Psoas muscle (tissue), 8 donors: ENCODE data around the gene FAIM2. TPM values are rescaled to one million over a fixed set of nuclear protein-coding genes. Genes with fewer than 3 reads are reported as not detected.
"Not testable (repeated sequence)": the region's sequence is repeated elsewhere in the genome, so short reads cannot be mapped to it uniquely, and the experiment has no call there.

ENCODE experiments used
- ATAC-seq, 4 donors: fragments of 200-7000 bp; cut with Tn5 transposase; one replicate each; pipeline ENCODE4 v1.9.1; 2020; ENCODE audit warnings: moderate library complexity in 3 of 4, mild to moderate bottlenecking in 2 of 4
- DNase-seq, 2 donors: peaks; one replicate each; pipeline ENCODE4 v3.0.0-alpha.2; 2020
- H3K27ac ChIP-seq: fragments of 200-600 bp; one replicate; pipeline ENCODE4 v1.8.0; 2022
- H3K27me3 ChIP-seq, 3 donors: fragments of 200-600 bp in 1 of 3; one replicate each; pipeline versions ENCODE4 v1.6.1 to v1.8.0; 2013 to 2022; ENCODE audit warnings: low read length in 2 of 3, mild to moderate bottlenecking in 2 of 3, moderate library complexity in 1 of 3; ENCODE audit not compliant: insufficient read depth in 3 of 3
- H3K36me3 ChIP-seq, 2 donors: fragments of 200-600 bp in 1 of 2; one replicate each; pipeline versions ENCODE4 v1.6.1 to v1.8.0; 2013 to 2022; ENCODE audit warnings: low read depth in 1 of 2, mild to moderate bottlenecking in 1 of 2, moderate library complexity in 1 of 2; ENCODE audit not compliant: insufficient read depth in 1 of 2
- H3K4me1 ChIP-seq: fragments of 200-600 bp; one replicate; pipeline ENCODE4 v1.8.0; 2022
- H3K4me3 ChIP-seq: fragments of 200-600 bp; one replicate; pipeline ENCODE4 v1.8.0; 2022; ENCODE audit warnings: mild to moderate bottlenecking
- H3K9me3 ChIP-seq: fragments of 200-600 bp; one replicate; pipeline ENCODE4 v1.8.0; 2022
- CTCF ChIP-seq: fragments of 200-600 bp; IDR thresholded peaks from one replicate; pipeline ENCODE4 v1.8.0; 2022; ENCODE audit warnings: antibody characterized with exemption
- WGBS, 3 donors: extraction: QIAGEN DNeasy Blood & Tissue Kit; methylation state at CpG; one replicate each; pipeline versions ENCODE4 v1.1.6 to v1.1.7; 2013; 5-methylcytosine and 5-hydroxymethylcytosine counted together
- intact Hi-C, 2 donors: fragments of 100-400 bp; cut with DNase I; formaldehyde crosslinking; loops; one replicate each; pipeline versions ENCODE4 v1.11.0 to v1.14.2; 2022
- polyA plus RNA-seq, 3 donors: library from polyadenylated mRNA; stranded (reverse); fragments of 200-250 nt; gene quantifications; one replicate each; pipeline ENCODE4 v1.2.3, GENCODE V29; 2013
- total RNA-seq, 4 donors: library from RNA; stranded (reverse); fragmentation: NEBNext Ultra II Directional in 2 of 4; extraction: Animal tissue kit (Norgen Biotek cat#: 25700) in 2 of 4; gene quantifications; one replicate each; pipeline versions ENCODE4 v1.2.1 to v1.2.4, GENCODE V29; 2021 to 2023
- donor health status: healthy with polysubstance abuse.
- donor health status: DM: no; HTN: no; CAD: no; lungs with moderate emphysema.
- donor health status: Bipolar disorder and iron deficiency.
- donor health status: healthy.
- donor health status: DM: yes; HTN: yes; CAD: no.
- donor health status: DM: no; HTN: no; CAD: no.
- donor health status: DM: no; HTN: no; CAD: no.
- donor health status: DM: yes; HTN: yes; CAD: no.

The FAIM2 gene
- total and polyA plus RNA-seq, 7 donors, result 0.22 to 1.1 (median 0.58) TPM; not detected in 2

- intact Hi-C loops, result no loop called here
- Histone ChIP-seq H3K4me3 (no peak overlapping the region), H3K27ac (no peak overlapping the region), H3K9me3 (no peaks in the 10 kb centered on the region), H3K36me3 (no peaks in the 10 kb centered on the region), H3K4me1 (peaks cover 15% of the 10 kb centered on the region), H3K27me3 (peaks cover 0 to 5% (median 0%) of the 10 kb centered on the region in 3 donors)
- ATAC-seq (no peak), DNase-seq (no peak)
- TF ChIP-seq CTCF, result no peak
- 43 to 59% (median 43%) methylated on average over 17 of the region's 17 CpGs for whole genome bisulfite sequencing, 3 donors
Observed at GRCh38 chr12:49863946-49864797, 39.5 kb downstream of the FAIM2 start.

GRCh38 chr12:49860921-49861320 is 42.8 kb downstream of the FAIM2 start:
- H3K4me3 ChIP-seq, H3K36me3 ChIP-seq, H3K27me3 ChIP-seq, H3K27ac ChIP-seq, H3K9me3 ChIP-seq, ATAC-seq, H3K4me1 ChIP-seq, DNase-seq, intact Hi-C loops: not testable (repeated sequence)
- 79 to 91% (median 91%) methylated on average over 14 to 31 of the region's 31 CpGs for WGBS, 3 donors

GRCh38 chr12:49855890-49856289 is 47.8 kb downstream of the FAIM2 start:
- H3K9me3 ChIP-seq, ATAC-seq, H3K4me1 ChIP-seq, H3K27me3 ChIP-seq, H3K36me3 ChIP-seq, intact Hi-C loops, DNase-seq, H3K4me3 ChIP-seq, H3K27ac ChIP-seq: not testable (repeated sequence)
- WGBS, 3 donors, result 90 to 95% (median 94%) methylated on average over 4 of the region's 4 CpGs

GRCh38 chr12:49854976-49855375 is 48.7 kb downstream of the FAIM2 start:
- no peak for TF ChIP-seq CTCF
- Histone ChIP-seq H3K36me3 (no peaks in the 10 kb centered on the region), H3K9me3 (no peaks in the 10 kb centered on the region), H3K4me3 (no peak overlapping the region), H3K27ac (no peak overlapping the region), H3K4me1 (no peaks in the 10 kb centered on the region), H3K27me3 (peaks cover 0 to 12% (median 0%) of the 10 kb centered on the region in 3 donors)
- ATAC-seq (no peak), DNase-seq (no peak)
- WGBS, 3 donors, result 84 to 90% (median 86%) methylated on average over 4 of the region's 4 CpGs
- intact Hi-C loops, result no loop called here

- DNase-seq (no peak), ATAC-seq (no peak)
- Histone ChIP-seq H3K27ac (no peak overlapping the region), H3K4me3 (no peak overlapping the region), H3K4me1 (no peaks in the 10 kb centered on the region), H3K36me3 (no peaks in the 10 kb centered on the region), H3K27me3 (peaks cover 0 to 16% (median 0%) of the 10 kb centered on the region in 3 donors), H3K9me3 (no peaks in the 10 kb centered on the region)
- no peak for TF ChIP-seq CTCF
- WGBS, 3 donors, result 64 to 83% (median 78%) methylated on average over 2 of the region's 2 CpGs
- intact Hi-C loops, result no loop called here
Observed at GRCh38 chr12:49853671-49854070, 50.0 kb downstream of the FAIM2 start.
